HEK293 (cell line): Measurements from ENCODE around the gene THSD7A.

Experiments
- CTCF ChIP-seq: fragments of 450-650 bp; formaldehyde crosslinking; IDR thresholded peaks from 2 replicates; pipeline ENCODE4 v1.5.1; 2016; ENCODE audit warnings: missing biosample characterization, missing genetic modification characterization
- PBX3 ChIP-seq: sonication (generic); formaldehyde crosslinking; IDR thresholded peaks from 2 replicates; pipeline ENCODE4 v1.8.1; 2022; ENCODE audit warnings: mild to moderate bottlenecking, moderate library complexity, missing genetic modification reagents
- SCRT2 ChIP-seq: fragments of 450-650 bp; formaldehyde crosslinking; IDR thresholded peaks from 2 replicates; pipeline ENCODE4 v1.5.1; 2016; ENCODE audit warnings: missing biosample characterization, missing genetic modification characterization
- TRIM28 ChIP-seq: IDR thresholded peaks from 2 replicates; pipeline ENCODE4 v1.6.1; 2011; ENCODE audit warnings: low read length, control low read depth, borderline replicate concordance
- YY1 ChIP-seq: fragments of 450-650 bp; formaldehyde crosslinking; IDR thresholded peaks from 2 replicates; pipeline ENCODE4 v1.5.1; 2018; ENCODE audit warnings: missing biosample characterization, missing genetic modification characterization
- ZNF433 ChIP-seq: fragments of 450-650 bp; formaldehyde crosslinking; IDR thresholded peaks from 2 replicates; pipeline ENCODE4 v1.5.1; 2016; ENCODE audit warnings: missing biosample characterization, missing genetic modification characterization, low read depth
- ZNF747 ChIP-seq: fragments of 450-650 bp; formaldehyde crosslinking; IDR thresholded peaks from 2 replicates; pipeline ENCODE4 v1.5.1; 2016; ENCODE audit warnings: missing biosample characterization, missing genetic modification characterization

GRCh38 chr7:11473807-11474424, 358.1 kb downstream of the THSD7A start:
- no peak for TF ChIP-seq ZNF747
- no peak for TF ChIP-seq SCRT2 (tag by site-specific recombination)
- no peak for TF ChIP-seq ZNF433
- TF ChIP-seq YY1 (tag by site-specific recombination): no peak
- TF ChIP-seq PBX3 (CRISPR knock-in tag): no peak
- no peak for TF ChIP-seq TRIM28
- TF ChIP-seq CTCF (tag by site-specific recombination): no peak
